ENCODE data around the gene PTPRT. TPM values are rescaled to one million over a fixed set of nuclear protein-coding genes. Genes with fewer than 3 reads are reported as not detected.

The PTPRT gene
- total and polyA plus RNA-seq, 2 of the 4 experiments (the other 2 are of a cell fraction): not detected

GRCh38 chr20:43052532-43052931, 137.2 kb downstream of the PTPRT start:
- intact Hi-C loops (cut with micrococcal nuclease): no loop called here
- no peak overlapping the region for H3K4me3 ChIP-seq (ENCODE audit: insufficient read depth, low read depth, low read length)
- H3K4ac ChIP-seq (ENCODE audit: low read depth, low read length): no peak overlapping the region
- ChIA-PET POLR2A (ENCODE audit: unreplicated experiment) (no interaction called here), CTCF (no interaction called here)
- DNase-seq (no peak), ATAC-seq (ENCODE audit: low read depth) (no peak)
- no peak overlapping the region for H3K23ac ChIP-seq (ENCODE audit: low read depth, low read length)
- H3K27me3 ChIP-seq (ENCODE audit: control insufficient read depth, insufficient read depth, low read length): no peaks in the 10 kb centered on the region
- no peaks in the 10 kb centered on the region for H3K36me3 ChIP-seq (ENCODE audit: control insufficient read depth, insufficient read depth, low read length)
- no CpG with 5 or more reads among the region's 1 CpG for WGBS, 2 experiments (ENCODE audit: extremely low coverage in 2 of 2, insufficient read length in 1 of 2)
- no peak overlapping the region for H2BK20ac ChIP-seq (ENCODE audit: low read depth, low read length)
- H3K9ac ChIP-seq (ENCODE audit: low read depth, low read length): no peak overlapping the region
- TF ChIP-seq RFX5 (IDR thresholded peaks at IDR 0.05; ENCODE audit: low read depth, low read length): no peak
- no peak for TF ChIP-seq RCOR1 (IDR thresholded peaks at IDR 0.05; ENCODE audit: insufficient replicate concordance, low read length)
- TF ChIP-seq CHD1 (IDR thresholded peaks at IDR 0.05; ENCODE audit: low read depth, low read length): no peak
- TF ChIP-seq POLR2A (IDR thresholded peaks at IDR 0.05; ENCODE audit: low read depth, low read length): no peak
- TF ChIP-seq CTCF (conservative IDR thresholded peaks at IDR 0.05; ENCODE audit: low read depth, low read length): no peak
- TF ChIP-seq NFE2L2 (IDR thresholded peaks at IDR 0.05; ENCODE audit: low read depth, low read length): no peak
- H3K27ac ChIP-seq (ENCODE audit: insufficient read depth, low read length): no peak overlapping the region
- no peak overlapping the region for H3K56ac ChIP-seq (ENCODE audit: extremely low read depth, insufficient read depth, low read length)
- H3K9me3 ChIP-seq (ENCODE audit: control insufficient read depth, insufficient read depth, low read length): peaks cover 27% of the 10 kb centered on the region
- H3K4me2 ChIP-seq (ENCODE audit: low read depth, low read length): no peak overlapping the region
- dilution Hi-C loops (cut with HindIII; ENCODE audit: low sequenced_read_pairs, unreplicated experiment): no loop called here
- H2BK120ac ChIP-seq (ENCODE audit: low read depth, low read length): no peak overlapping the region
- H4K91ac ChIP-seq (ENCODE audit: insufficient read depth, low read depth, low read length): no peak overlapping the region
- no peaks in the 10 kb centered on the region for H3K79me1 ChIP-seq (ENCODE audit: low read depth in 1 of 2, low read length in 2 of 2)
- H3K18ac ChIP-seq (ENCODE audit: low read depth, low read length): no peak overlapping the region
- no peak overlapping the region for H3K14ac ChIP-seq (replicated peaks; ENCODE audit: low read depth, low read length)
- no peak overlapping the region for H2AFZ ChIP-seq (replicated peaks; ENCODE audit: low read length, poor library complexity)
- no peaks in the 10 kb centered on the region for H3K4me1 ChIP-seq (ENCODE audit: control insufficient read depth, insufficient read depth, low read length)
- H4K5ac ChIP-seq (ENCODE audit: low read depth, low read length): no peak overlapping the region
- BruUV-seq (replicated peaks): no TSS peak
- H4K20me1 ChIP-seq (ENCODE audit: insufficient read depth, low read length): no peaks in the 10 kb centered on the region
- H2BK15ac ChIP-seq (ENCODE audit: low read depth, low read length): no peak overlapping the region
- H3K9me1 ChIP-seq (ENCODE audit: insufficient read depth, low read length): no peaks in the 10 kb centered on the region
- in situ Hi-C loops (cut with MboI; ENCODE audit: low sequenced_read_pairs): no loop called here
- H2BK5ac ChIP-seq (ENCODE audit: low read depth, low read length, poor library complexity, severe bottlenecking): no peak overlapping the region
- H2AK5ac ChIP-seq (ENCODE audit: low read depth, low read length): no peak overlapping the region
- H4K8ac ChIP-seq (ENCODE audit: low read depth in 2 of 2, low read length in 2 of 2): no peak overlapping the region
- no peak overlapping the region for H2AK9ac ChIP-seq (replicated peaks; ENCODE audit: low read depth, low read length, poor library complexity)

Measured in IMR-90 (cell line).